GM19099 (cell line): ENCODE measurements around the gene KCNH8.

ENCODE experiments used
- POLR2A ChIP-seq: IDR thresholded peaks from 3 replicates; pipeline ENCODE4 v1.6.1; 2011; ENCODE audit warnings: low read depth; ENCODE audit not compliant: insufficient read length; ENCODE audit errors: extremely low read depth

The KCNH8 gene

GRCh38 chr3:19154693-19155250 is 6.5 kb downstream of the KCNH8 start:
- no peak for TF ChIP-seq POLR2A

GRCh38 chr3:19155375-19155774 is 7.1 kb downstream of the KCNH8 start:
- TF ChIP-seq POLR2A = no peak

GRCh38 chr3:19159966-19160635 is 11.8 kb downstream of the KCNH8 start:
- no peak for TF ChIP-seq POLR2A

- no peak for TF ChIP-seq POLR2A
Observed at GRCh38 chr3:19165654-19166053, 17.3 kb downstream of the KCNH8 start.

GRCh38 chr3:19171794-19172193 is 23.5 kb downstream of the KCNH8 start:
- no peak for TF ChIP-seq POLR2A

- no peak for TF ChIP-seq POLR2A
Observed at GRCh38 chr3:19173945-19174344, 25.6 kb downstream of the KCNH8 start.

- TF ChIP-seq POLR2A = no peak
Observed at GRCh38 chr3:19183584-19183983, 35.3 kb downstream of the KCNH8 start.

- no peak for TF ChIP-seq POLR2A
Observed at GRCh38 chr3:19190126-19190525, 41.8 kb downstream of the KCNH8 start.

- TF ChIP-seq POLR2A = no peak
Observed at GRCh38 chr3:19190602-19191001, 42.3 kb downstream of the KCNH8 start.

GRCh38 chr3:19199131-19199530 is 50.8 kb downstream of the KCNH8 start:
- no peak for TF ChIP-seq POLR2A

- no peak for TF ChIP-seq POLR2A
Observed at GRCh38 chr3:19202303-19202702, 54.0 kb downstream of the KCNH8 start.

GRCh38 chr3:19202754-19203153 is 54.4 kb downstream of the KCNH8 start:
- no peak for TF ChIP-seq POLR2A

- no peak for TF ChIP-seq POLR2A
Observed at GRCh38 chr3:19206540-19206939, 58.2 kb downstream of the KCNH8 start.

- TF ChIP-seq POLR2A = no peak
Observed at GRCh38 chr3:19213603-19214220, 65.4 kb downstream of the KCNH8 start.

GRCh38 chr3:19215427-19215826 is 67.1 kb downstream of the KCNH8 start:
- TF ChIP-seq POLR2A = no peak

- TF ChIP-seq POLR2A = no peak
Observed at GRCh38 chr3:19216669-19217337, 68.5 kb downstream of the KCNH8 start.
